Measurements from ENCODE around the gene WDTC1. TPM values are rescaled to one million over a fixed set of nuclear protein-coding genes. Genes with fewer than 3 reads are reported as not detected.

Gene WDTC1
- total and polyA plus RNA-seq, 4 donors: 19.8 to 41.0 (median 30.2) TPM

DNA sequence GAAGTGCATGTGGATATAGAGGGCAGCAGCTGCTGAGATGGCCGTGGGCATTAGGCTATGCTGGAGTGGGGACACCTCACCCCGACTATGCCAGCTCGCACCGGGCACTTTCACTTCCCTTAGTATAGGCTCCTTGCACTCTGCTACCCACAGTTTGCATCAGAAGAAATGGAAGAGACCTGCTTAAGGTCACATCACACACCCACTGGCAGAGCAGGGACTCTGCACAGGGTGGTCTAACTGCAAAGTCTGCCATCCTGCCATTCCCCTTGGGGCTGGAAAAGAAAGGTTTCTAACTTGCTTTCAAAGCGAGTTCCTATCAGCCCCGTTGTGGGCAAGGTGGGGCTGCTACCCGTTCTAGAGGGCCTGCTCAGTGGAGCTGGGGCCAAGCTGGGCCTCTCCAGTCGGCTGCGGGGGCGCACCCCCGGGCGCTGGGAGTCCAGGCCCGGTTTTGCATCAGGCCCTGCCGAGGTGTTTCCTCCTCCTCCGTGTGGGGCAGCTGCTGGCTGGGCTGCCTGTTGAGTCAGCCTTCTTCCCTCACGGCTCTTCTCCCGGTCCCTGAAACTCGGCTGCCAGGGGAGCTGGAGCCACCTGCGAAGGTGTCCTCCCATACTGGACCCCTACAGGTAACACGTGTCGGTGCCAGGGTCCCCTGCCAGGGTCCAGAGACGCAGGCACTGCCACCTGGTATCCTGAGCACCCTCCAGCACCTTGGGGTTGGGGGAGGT is 107.3 kb downstream of the WDTC1 start, which contains the start of gene SYTL1:
Gene SYTL1 (plus strand): TSS at position 498 of the 728 bp plus-strand sequence. CDS start 3,313 bp downstream, outside the sequence.
- Histone ChIP-seq H3K36me3 (ENCODE audit: control insufficient read depth in 4 of 4, insufficient read depth in 4 of 4, low read length in 4 of 4) (peaks cover 0 to 5% (median 2%) of the 10 kb centered on the region in 4 donors), H3K4me1 (ENCODE audit: control insufficient read depth in 5 of 5, insufficient read depth in 5 of 5, low read length in 5 of 5) (peaks cover 0 to 9% (median 4%) of the 10 kb centered on the region in 5 donors), H3K27me3 (ENCODE audit: control insufficient read depth in 3 of 3, insufficient read depth in 3 of 3, low read length in 2 of 3) (no peaks in the 10 kb centered on the region), H3K27ac (ENCODE audit: low read depth in 1 of 2, low read length in 1 of 2) (peak within 1 kb of the TSS in 1 of 2 donors; percentile 87), H3K9ac (ENCODE audit: insufficient read depth in 1 of 2, low read length in 2 of 2) (peak within 1 kb of the TSS in 1 of 2 donors; percentile 16), H3K9me3 (ENCODE audit: control insufficient read depth in 4 of 4, insufficient read depth in 3 of 4, low read length in 3 of 4) (no peaks in the 10 kb centered on the region), H3K4me3 (peak within 1 kb of the TSS; percentile 39)
- DNase-seq (peak in 2 of 3 donors; percentile 27 to 38), ATAC-seq (ENCODE audit: insufficient read depth, low FRiP score) (peak; percentile 76)
- WGBS, 2 donors: 16 to 24% methylated on average over 22 of the region's 22 CpGs
- TF ChIP-seq, protein P1, sequence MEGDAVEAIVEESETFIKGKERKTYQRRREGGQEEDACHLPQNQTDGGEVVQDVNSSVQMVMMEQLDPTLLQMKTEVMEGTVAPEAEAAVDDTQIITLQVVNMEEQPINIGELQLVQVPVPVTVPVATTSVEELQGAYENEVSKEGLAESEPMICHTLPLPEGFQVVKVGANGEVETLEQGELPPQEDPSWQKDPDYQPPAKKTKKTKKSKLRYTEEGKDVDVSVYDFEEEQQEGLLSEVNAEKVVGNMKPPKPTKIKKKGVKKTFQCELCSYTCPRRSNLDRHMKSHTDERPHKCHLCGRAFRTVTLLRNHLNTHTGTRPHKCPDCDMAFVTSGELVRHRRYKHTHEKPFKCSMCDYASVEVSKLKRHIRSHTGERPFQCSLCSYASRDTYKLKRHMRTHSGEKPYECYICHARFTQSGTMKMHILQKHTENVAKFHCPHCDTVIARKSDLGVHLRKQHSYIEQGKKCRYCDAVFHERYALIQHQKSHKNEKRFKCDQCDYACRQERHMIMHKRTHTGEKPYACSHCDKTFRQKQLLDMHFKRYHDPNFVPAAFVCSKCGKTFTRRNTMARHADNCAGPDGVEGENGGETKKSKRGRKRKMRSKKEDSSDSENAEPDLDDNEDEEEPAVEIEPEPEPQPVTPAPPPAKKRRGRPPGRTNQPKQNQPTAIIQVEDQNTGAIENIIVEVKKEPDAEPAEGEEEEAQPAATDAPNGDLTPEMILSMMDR (IDR thresholded peaks at IDR 0.05; ENCODE audit: control extremely low read depth, extremely low read depth): no peak

DNA sequence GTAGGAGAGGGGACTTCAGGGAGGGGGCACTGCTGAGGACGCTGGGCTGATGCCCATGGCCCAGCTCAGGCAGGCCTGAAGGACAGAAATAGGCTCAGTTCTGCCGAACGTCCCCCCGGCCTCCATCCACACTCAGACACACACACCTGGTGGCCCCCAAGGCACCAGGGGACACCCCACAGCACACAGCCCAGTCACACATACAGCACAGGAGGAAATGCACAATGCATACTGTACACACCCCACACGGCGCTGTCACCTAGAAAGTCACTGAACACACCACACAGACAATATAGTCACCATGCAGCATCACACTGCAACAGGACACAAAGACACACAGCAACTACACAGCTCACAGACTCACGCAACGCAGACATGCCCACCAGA is 108.0 kb downstream of the WDTC1 start:
- TF ChIP-seq, protein P1 (IDR thresholded peaks at IDR 0.05; ENCODE audit: control extremely low read depth, extremely low read depth): no peak
- DNase-seq (no peak), ATAC-seq (ENCODE audit: insufficient read depth, low FRiP score) (no peak)
- 33 to 56% methylated on average over 8 of the region's 8 CpGs for WGBS, 2 donors
- peaks cover 0 to 3% (median 0%) of the 10 kb centered on the region in 4 donors for H3K36me3 ChIP-seq (ENCODE audit: control insufficient read depth in 4 of 4, insufficient read depth in 4 of 4, low read length in 4 of 4)
- no peak overlapping the region for H3K4me3 ChIP-seq
- peak overlapping the region in 1 of 2 donors; percentile 87 for H3K27ac ChIP-seq (ENCODE audit: low read depth in 1 of 2, low read length in 1 of 2)
- no peaks in the 10 kb centered on the region for H3K9me3 ChIP-seq (ENCODE audit: control insufficient read depth in 4 of 4, insufficient read depth in 3 of 4, low read length in 3 of 4)
- H3K9ac ChIP-seq (ENCODE audit: insufficient read depth in 1 of 2, low read length in 2 of 2): peak overlapping the region in 1 of 2 donors; percentile 16
- H3K4me1 ChIP-seq (ENCODE audit: control insufficient read depth in 5 of 5, insufficient read depth in 5 of 5, low read length in 5 of 5): peaks cover 0 to 9% (median 4%) of the 10 kb centered on the region in 5 donors
- no peaks in the 10 kb centered on the region for H3K27me3 ChIP-seq (ENCODE audit: control insufficient read depth in 3 of 3, insufficient read depth in 3 of 3, low read length in 2 of 3)

DNA sequence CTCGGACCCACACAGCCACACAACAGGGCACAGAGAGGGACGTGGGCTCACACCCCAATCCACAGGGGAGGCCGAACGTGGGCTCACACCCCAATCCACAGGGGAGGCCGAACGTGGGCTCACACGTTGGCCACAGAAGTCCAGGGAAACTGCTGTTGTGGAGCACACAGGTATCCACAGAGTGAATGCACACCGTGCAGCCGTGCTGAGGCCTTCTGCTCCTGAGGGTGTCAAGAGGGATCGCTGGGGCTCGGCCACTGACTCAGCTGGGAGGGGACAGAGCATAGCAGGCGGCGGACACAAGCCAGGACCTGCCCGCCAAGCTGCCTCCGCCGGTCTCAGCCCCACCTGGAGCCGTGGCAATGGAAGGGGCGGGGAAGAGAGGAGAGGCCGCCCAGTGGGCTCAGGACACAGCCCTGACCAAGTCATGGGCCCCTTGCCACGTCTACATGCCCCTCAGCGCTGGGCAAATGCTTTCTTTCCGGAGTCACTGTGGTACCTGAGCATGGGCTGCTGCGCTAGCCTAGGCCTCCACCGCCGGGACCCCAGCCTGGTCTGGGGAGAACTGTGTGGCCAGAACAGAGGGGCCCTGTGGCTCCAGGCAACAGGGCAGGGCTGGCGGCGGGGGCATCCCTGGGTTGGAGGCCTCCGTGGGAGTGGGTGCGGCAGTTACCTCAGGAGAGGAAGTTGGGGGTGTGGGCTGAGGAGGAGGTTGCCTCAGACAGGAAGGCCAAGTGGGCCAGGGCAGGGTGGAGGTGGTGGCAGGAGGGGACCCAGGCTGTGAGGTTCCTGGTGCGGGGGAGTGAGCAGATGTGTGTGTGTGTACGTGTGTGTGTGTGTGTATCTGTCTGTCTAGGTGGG is 108.6 kb downstream of the WDTC1 start:
- H3K9me3 ChIP-seq (ENCODE audit: control insufficient read depth in 4 of 4, insufficient read depth in 3 of 4, low read length in 3 of 4): no peaks in the 10 kb centered on the region
- TF ChIP-seq, protein P1 (IDR thresholded peaks at IDR 0.05; ENCODE audit: control extremely low read depth, extremely low read depth): no peak
- no peak for DNase-seq
- WGBS, 2 donors: 22 to 36% methylated on average over 31 of the region's 31 CpGs
- peak; percentile 46 for ATAC-seq (ENCODE audit: insufficient read depth, low FRiP score)
- peaks cover 0 to 3% (median 0%) of the 10 kb centered on the region in 4 donors for H3K36me3 ChIP-seq (ENCODE audit: control insufficient read depth in 4 of 4, insufficient read depth in 4 of 4, low read length in 4 of 4)
- peak overlapping the region in 1 of 2 donors; percentile 16 for H3K9ac ChIP-seq (ENCODE audit: insufficient read depth in 1 of 2, low read length in 2 of 2)
- peak overlapping the region; percentile 22 for H3K4me3 ChIP-seq
- H3K27ac ChIP-seq (ENCODE audit: low read depth in 1 of 2, low read length in 1 of 2): peak overlapping the region in 1 of 2 donors; percentile 87
- no peaks in the 10 kb centered on the region for H3K27me3 ChIP-seq (ENCODE audit: control insufficient read depth in 3 of 3, insufficient read depth in 3 of 3, low read length in 2 of 3)
- H3K4me1 ChIP-seq (ENCODE audit: control insufficient read depth in 5 of 5, insufficient read depth in 5 of 5, low read length in 5 of 5): peaks cover 0 to 9% (median 4%) of the 10 kb centered on the region in 5 donors

All from lung (tissue), 12 donors.